Stimulated activated naive CD4-positive, alpha-beta T cell treated with Interleukin-2 at 50 U/mL for 16 hours (primary cell): ENCODE data around the gene MYO15B.

Source experiments
- DNase-seq: peaks from one replicate; lab custom pipeline; 2025; lab: John Stamatoyannopoulos, UW

MYO15B gene

GRCh38 chr17:75603123-75603522, 15.5 kb downstream of the MYO15B start:
- no peak for DNase-seq

GRCh38 chr17:75604034-75604695, 16.6 kb downstream of the MYO15B start:
- DNase-seq = no peak

- DNase-seq = no peak
Measured at GRCh38 chr17:75605790-75606189, 18.2 kb downstream of the MYO15B start.

- no peak for DNase-seq
Measured at GRCh38 chr17:75607086-75607485, 19.5 kb downstream of the MYO15B start.

- DNase-seq = no peak
Measured at GRCh38 chr17:75610103-75610984, 22.7 kb downstream of the MYO15B start.

GRCh38 chr17:75611851-75612429, 24.3 kb downstream of the MYO15B start:
- DNase-seq = no peak

- no peak for DNase-seq
Measured at GRCh38 chr17:75612906-75613626, 25.5 kb downstream of the MYO15B start.

GRCh38 chr17:75614006-75614405, 26.4 kb downstream of the MYO15B start:
- no peak for DNase-seq

- no peak for DNase-seq
Measured at GRCh38 chr17:75614556-75615270, 27.1 kb downstream of the MYO15B start.

- no peak for DNase-seq
Measured at GRCh38 chr17:75615301-75615700, 27.7 kb downstream of the MYO15B start.

GRCh38 chr17:75616521-75617122, 29.0 kb downstream of the MYO15B start:
- DNase-seq = no peak

- DNase-seq = no peak
Measured at GRCh38 chr17:75617218-75617617, 29.6 kb downstream of the MYO15B start.

- DNase-seq = no peak
Measured at GRCh38 chr17:75617675-75618074, 30.1 kb downstream of the MYO15B start.

- DNase-seq = no peak
Measured at GRCh38 chr17:75619506-75620431, 32.2 kb downstream of the MYO15B start.

GRCh38 chr17:75621489-75621888, 33.9 kb downstream of the MYO15B start:
- DNase-seq = no peak

- no peak for DNase-seq
Measured at GRCh38 chr17:75622076-75622475, 34.5 kb downstream of the MYO15B start.

GRCh38 chr17:75622771-75623273, 35.2 kb downstream of the MYO15B start:
- DNase-seq = no peak

- DNase-seq = no peak
Measured at GRCh38 chr17:75623386-75623785, 35.8 kb downstream of the MYO15B start.

GRCh38 chr17:75624021-75624420, 36.4 kb downstream of the MYO15B start:
- DNase-seq = no peak
